ENCODE results near the gene FLNB.

DNA sequence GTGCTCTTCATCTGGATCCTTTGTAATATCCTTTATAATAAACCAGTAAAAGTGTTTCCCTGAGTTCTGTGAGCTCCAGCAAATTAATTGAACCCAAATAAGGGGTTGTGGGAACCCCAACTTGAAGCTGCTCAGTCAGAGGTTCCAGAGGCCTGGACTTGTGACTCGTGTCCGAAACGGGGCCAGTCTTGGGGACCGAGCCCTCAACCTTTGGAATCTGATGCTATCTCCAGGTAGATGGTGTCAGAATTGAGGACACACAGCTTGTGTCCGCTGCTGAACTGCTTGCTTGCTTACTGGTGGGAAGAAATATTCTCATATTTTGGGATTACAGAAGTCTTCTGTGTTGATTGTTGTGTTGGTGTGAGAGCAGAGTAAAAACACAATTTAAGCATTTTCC is 39.7 kb upstream of the FLNB start:
- TF ChIP-seq POLR2A (IDR thresholded peaks at IDR 0.05; ENCODE audit: low read length) = no peak
- TF ChIP-seq GATA1 (IDR thresholded peaks at IDR 0.05; ENCODE audit: low read depth, low read length) = no peak
